Mesodermal cell (in vitro differentiated cells): ENCODE data around the gene PRPF39.

Experiments
- H3K27ac ChIP-seq: 2 replicates; pipeline ENCODE4 v1.7.0; 2013; ENCODE audit warnings: mild to moderate bottlenecking, low read depth, low read length, moderate library complexity; ENCODE audit not compliant: severe bottlenecking
- H3K36me3 ChIP-seq: 2 replicates; pipeline ENCODE4 v1.7.1; 2013; ENCODE audit warnings: mild to moderate bottlenecking, low read length, moderate library complexity; ENCODE audit not compliant: control insufficient read depth, insufficient read depth
- H3K4me1 ChIP-seq: one replicate; pipeline ENCODE4 v1.7.1; 2013; ENCODE audit warnings: mild to moderate bottlenecking, low read length; ENCODE audit not compliant: insufficient read depth, control insufficient read depth, poor library complexity, severe bottlenecking
- H3K4me3 ChIP-seq: 2 replicates; pipeline ENCODE4 v1.7.0; 2013; ENCODE audit warnings: low read length, control low read depth, mild to moderate bottlenecking; ENCODE audit not compliant: insufficient read depth, poor library complexity, severe bottlenecking; ENCODE audit errors: extremely low read depth
- H3K9me3 ChIP-seq: 2 replicates; pipeline ENCODE4 v1.7.1; 2013; ENCODE audit warnings: mild to moderate bottlenecking, low read length, moderate library complexity; ENCODE audit not compliant: control insufficient read depth
- WGBS, 2 experiments: methylation state at CpG; one replicate each; pipeline ENCODE4 v1.1.5; 2013; ENCODE audit warnings: missing lambda C conversion rate in 2 of 2; ENCODE audit not compliant: insufficient coverage in 2 of 2; 5-methylcytosine and 5-hydroxymethylcytosine counted together

Gene PRPF39

DNA sequence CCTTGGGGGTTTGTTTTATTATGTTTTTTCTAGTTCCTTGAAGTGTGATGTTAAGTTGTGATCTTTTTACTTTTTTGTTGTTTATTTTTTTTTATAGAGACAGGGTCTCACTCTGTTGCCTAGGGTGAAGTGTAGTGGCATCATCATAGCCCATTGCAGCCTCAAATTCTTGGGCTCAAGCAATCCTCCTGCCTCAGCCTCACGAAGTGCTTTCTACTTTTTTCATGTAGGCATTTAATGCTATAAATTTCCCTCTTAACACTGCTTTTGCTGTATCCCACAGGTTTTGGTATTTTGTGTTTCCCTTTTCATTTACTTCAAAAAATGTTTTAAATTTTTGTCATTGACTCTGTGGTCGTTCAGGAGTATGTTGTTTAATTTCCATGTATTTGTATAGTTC, 26.6 kb upstream of the PRPF39 start:
- 100% methylated on average over 1 of the region's 2 CpGs; no CpG with 5 or more reads in 1 of the 2 experiments for WGBS, 2 experiments
- Histone ChIP-seq H3K36me3 (peaks cover 23% of the 10 kb centered on the region), H3K4me3 (no peak overlapping the region), H3K9me3 (no peaks in the 10 kb centered on the region), H3K27ac (no peak overlapping the region), H3K4me1 (no peaks in the 10 kb centered on the region)

DNA sequence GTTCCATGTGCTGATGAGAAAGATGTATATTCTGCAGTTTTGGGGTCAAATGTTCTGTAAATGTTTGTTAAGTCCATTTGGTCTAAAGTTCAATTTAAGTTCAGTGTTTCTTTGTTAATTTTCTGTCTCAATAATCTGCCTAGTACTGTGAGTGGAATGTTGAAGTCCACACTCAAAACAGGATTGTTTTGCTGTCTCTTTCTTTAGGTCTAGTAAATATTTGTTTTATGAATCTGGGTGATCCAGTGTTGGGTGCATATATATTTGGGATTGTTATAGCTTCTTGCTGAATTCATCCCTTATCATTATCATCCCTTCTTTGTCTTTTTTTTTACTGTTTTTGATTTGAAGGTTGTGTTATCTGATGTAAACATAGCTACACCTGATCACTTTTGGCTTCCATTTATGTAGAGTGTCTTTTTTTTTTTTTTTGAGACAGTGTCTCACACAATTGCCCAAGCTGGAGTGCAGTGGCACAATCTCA, 26.0 kb upstream of the PRPF39 start:
- H3K36me3 ChIP-seq: peaks cover 23% of the 10 kb centered on the region
- H3K27ac ChIP-seq: no peak overlapping the region
- no peak overlapping the region for H3K4me3 ChIP-seq
- H3K4me1 ChIP-seq: no peaks in the 10 kb centered on the region
- H3K9me3 ChIP-seq: no peaks in the 10 kb centered on the region

DNA sequence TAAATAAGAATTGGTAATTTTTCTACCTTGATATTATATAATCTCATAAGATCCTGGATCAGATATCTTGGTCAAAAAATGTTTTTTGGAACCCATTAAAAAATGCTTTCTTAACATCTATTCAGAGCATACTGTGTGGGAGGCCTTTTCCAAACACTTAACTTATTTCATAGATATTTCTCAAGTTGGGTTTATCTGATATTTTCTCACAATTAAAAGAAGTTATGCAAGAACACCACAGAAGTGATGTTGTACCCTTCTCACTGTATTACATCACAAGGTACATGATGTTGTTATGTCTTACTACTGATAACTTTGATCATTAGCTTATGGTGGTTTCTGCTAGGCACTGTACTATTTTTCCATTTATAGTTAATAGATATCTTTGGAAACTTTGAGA, 23.4 kb upstream of the PRPF39 start:
- Histone ChIP-seq H3K36me3 (peaks cover 3% of the 10 kb centered on the region), H3K27ac (no peak overlapping the region), H3K9me3 (no peaks in the 10 kb centered on the region), H3K4me3 (no peak overlapping the region), H3K4me1 (no peaks in the 10 kb centered on the region)

DNA sequence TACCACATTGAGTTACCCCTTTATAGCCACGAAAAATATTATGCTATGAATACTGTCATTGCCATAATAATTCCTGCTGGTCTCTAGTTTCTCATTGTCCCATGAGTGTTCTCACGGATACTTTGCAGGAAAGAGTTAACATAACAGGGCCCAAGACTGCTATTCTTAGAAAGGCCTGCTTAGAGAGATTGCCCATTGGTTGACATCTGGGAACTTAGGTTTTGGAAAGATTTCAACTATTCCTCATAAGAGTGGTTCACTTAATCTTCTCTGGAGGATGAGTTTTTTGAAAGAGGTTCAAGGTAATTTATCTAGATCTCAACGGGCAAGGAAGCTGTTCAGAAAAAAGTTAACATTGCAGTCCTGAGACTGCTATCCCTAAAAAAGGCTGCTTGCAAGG, 18.4 kb upstream of the PRPF39 start:
- Histone ChIP-seq H3K4me1 (no peaks in the 10 kb centered on the region), H3K4me3 (no peak overlapping the region), H3K36me3 (peaks cover 6% of the 10 kb centered on the region), H3K9me3 (no peaks in the 10 kb centered on the region), H3K27ac (peak overlapping the region; percentile 79)
- WGBS, 2 experiments: 81 to 90% methylated on average over 2 of the region's 3 CpGs

DNA sequence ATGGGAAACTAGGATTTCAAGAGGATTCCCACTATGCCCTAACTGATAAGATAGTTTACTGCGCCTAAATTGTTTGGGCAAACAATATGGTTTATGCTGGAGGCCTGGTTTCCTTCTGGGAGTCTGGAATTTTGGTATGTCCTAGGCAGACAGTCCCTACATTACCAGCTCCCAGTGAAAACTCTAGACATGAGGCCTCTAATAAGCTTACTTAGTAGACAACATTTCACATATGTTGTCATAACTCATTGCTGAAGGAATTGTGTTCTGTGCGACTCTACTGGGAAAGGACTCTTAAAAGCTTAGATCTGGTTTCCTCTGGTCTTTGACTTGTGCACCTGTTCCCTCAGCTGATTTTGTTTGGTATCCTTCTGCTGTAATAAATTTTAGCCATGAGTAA, 18.0 kb upstream of the PRPF39 start:
- Histone ChIP-seq H3K4me1 (no peaks in the 10 kb centered on the region), H3K4me3 (no peak overlapping the region), H3K9me3 (no peaks in the 10 kb centered on the region), H3K36me3 (peaks cover 10% of the 10 kb centered on the region), H3K27ac (peak overlapping the region; percentile 79)
- WGBS, 2 experiments: 100% methylated on average over 1 to 2 of the region's 2 CpGs

DNA sequence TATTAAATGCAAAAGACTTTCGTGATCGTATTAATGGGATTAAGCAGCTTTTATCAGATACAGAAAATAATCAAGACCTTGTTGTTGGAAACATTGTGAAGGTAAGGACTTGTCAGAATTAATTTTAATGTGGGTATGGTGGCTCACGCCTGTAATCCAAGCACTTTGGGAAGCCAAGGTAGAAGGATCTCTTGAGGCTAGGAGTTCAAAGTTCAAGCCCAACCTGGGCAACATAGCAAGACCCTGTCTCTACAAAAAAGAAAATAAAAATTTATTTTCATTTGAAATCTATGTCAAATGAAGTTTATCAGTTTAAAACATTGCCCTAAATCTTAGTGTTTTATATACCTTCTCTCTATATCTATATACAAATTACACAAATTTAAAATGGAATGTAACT, 17.2 kb upstream of the PRPF39 start:
- Histone ChIP-seq H3K4me3 (no peak overlapping the region), H3K9me3 (no peaks in the 10 kb centered on the region), H3K36me3 (peaks cover 12% of the 10 kb centered on the region), H3K27ac (no peak overlapping the region), H3K4me1 (no peaks in the 10 kb centered on the region)
- WGBS, 2 experiments: 100% methylated on average over 1 of the region's 3 CpGs; no CpG with 5 or more reads in 1 of the 2 experiments

DNA sequence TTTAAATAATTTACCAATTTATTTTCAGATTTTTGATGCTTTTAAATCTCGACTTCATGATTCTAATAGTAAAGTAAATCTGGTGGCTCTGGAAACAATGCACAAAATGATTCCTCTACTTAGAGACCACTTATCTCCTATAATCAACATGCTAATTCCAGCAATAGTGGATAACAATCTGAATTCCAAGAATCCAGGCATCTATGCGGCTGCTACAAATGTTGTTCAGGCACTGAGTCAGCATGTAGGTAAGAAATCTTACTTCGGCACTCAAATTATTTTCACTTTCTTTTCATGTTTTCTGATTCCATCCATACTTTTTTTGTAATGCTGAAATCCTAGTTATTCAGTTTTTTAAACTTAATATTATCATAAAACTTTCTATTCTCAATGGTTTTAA, 15.5 kb upstream of the PRPF39 start:
- Histone ChIP-seq H3K4me3 (no peak overlapping the region), H3K4me1 (no peaks in the 10 kb centered on the region), H3K27ac (no peak overlapping the region), H3K36me3 (peaks cover 12% of the 10 kb centered on the region), H3K9me3 (no peaks in the 10 kb centered on the region)
- WGBS, 2 experiments: 66% methylated on average over 2 of the region's 3 CpGs; no CpG with 5 or more reads in 1 of the 2 experiments

DNA sequence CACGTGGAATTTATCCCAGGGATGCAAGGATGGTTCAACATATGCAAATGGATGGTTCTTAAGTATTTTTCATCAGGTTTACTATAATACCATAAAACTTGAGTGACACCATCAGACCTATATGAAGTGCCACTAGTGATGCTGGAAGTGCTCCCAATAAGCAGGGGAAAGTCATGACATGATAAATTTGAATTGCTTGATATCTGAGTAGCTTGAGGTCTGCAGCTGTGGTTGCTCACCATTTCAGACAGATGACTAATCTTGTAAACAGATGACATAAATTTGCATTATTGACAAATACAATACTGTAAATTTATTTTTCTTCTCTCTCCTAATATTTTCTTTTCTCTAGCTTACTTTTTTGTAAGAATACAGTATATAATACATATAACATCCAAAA, 13.7 kb upstream of the PRPF39 start:
- no peak overlapping the region for H3K4me3 ChIP-seq
- no peaks in the 10 kb centered on the region for H3K9me3 ChIP-seq
- peaks cover 12% of the 10 kb centered on the region for H3K36me3 ChIP-seq
- no peak overlapping the region for H3K27ac ChIP-seq
- WGBS, 2 experiments: no CpG with 5 or more reads among the region's 1 CpG
- no peaks in the 10 kb centered on the region for H3K4me1 ChIP-seq

DNA sequence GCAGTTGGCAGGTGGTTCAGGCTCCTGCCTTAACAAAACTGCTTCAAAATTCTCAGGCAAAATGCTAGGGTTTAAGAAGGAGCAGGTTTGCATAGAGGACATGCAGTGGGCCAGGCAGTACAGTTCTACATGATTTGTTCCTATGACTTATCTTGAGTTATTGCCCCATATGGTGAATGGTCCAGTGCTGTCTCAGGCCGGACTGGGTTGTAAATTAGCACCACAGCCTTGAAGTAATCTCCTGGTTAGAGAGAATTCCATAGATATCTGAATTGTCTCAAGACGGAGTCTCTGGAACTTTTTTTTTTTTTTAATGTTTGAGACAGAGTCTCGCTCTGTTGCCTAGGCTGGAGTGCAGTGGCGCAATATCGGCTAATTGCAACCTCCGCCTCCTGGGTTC, 11.8 kb upstream of the PRPF39 start:
- Histone ChIP-seq H3K4me3 (no peak overlapping the region), H3K4me1 (no peaks in the 10 kb centered on the region), H3K9me3 (no peaks in the 10 kb centered on the region), H3K27ac (no peak overlapping the region), H3K36me3 (peaks cover 12% of the 10 kb centered on the region)
- 90 to 96% methylated on average over 6 of the region's 6 CpGs for WGBS, 2 experiments

DNA sequence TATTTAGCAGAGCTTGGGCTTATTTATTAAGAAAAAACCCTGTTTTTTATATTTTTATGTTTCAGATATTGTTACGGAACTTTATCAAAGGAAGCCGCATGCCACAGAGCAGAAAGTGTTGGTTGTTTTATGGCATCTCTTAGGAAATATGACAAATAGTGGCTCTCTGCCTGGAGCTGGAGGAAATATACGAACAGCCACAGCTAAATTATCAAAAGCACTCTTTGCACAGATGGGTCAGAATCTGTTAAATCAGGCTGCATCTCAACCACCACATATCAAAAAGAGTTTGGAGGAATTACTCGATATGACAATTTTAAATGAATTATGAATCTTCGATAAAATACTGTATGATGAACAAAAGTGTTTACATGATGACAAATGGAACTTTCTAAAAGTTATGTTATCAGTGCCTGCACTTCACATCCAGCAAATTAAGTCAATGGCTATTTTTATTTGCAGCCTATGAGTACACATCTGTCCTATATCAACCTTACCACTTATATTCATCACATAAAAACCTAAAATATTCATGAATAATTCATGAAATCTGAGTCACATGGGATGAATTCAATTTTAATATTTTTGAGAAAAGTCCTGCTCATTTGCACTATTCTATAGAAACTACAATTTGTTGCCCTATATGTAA, 10.6 kb upstream of the PRPF39 start:
- peaks cover 12% of the 10 kb centered on the region for H3K36me3 ChIP-seq
- WGBS, 2 experiments: 100% methylated on average over 2 of the region's 5 CpGs; no CpG with 5 or more reads in 1 of the 2 experiments
- no peaks in the 10 kb centered on the region for H3K9me3 ChIP-seq
- no peaks in the 10 kb centered on the region for H3K4me1 ChIP-seq
- no peak overlapping the region for H3K4me3 ChIP-seq
- no peak overlapping the region for H3K27ac ChIP-seq

DNA sequence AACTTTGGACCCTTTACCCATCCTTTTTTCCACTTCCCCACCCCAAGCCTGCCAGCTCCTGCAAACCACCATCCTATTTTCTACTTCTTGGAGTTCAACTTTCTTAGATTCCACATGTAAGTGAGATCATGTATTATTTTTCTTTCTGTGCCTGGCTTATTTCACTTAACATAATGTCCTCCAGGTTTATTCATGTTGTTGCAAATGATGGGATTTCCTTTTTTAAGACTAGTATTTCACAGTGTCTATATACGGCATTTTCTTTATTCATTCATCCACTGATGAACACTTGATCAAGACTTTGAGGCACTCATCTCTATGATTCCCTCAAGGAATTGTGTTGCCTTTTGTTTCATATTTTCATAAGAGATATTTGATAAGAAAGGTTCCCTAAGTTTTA, 5.6 kb upstream of the PRPF39 start:
- H3K4me1 ChIP-seq: no peaks in the 10 kb centered on the region
- WGBS, 2 experiments: no CpG with 5 or more reads among the region's 1 CpG
- no peaks in the 10 kb centered on the region for H3K9me3 ChIP-seq
- H3K27ac ChIP-seq: no peak overlapping the region
- H3K4me3 ChIP-seq: no peak overlapping the region
- H3K36me3 ChIP-seq: no peaks in the 10 kb centered on the region
